AG04450 (cell line): ENCODE results near the gene CCR1. TPM values are rescaled to one million over a fixed set of nuclear protein-coding genes. Genes with fewer than 3 reads are reported as not detected.
A peak's percentile ranks its signal among the peaks of the same experiment; 100 is the strongest.
"Not testable (repeated sequence)": the region's sequence is repeated elsewhere in the genome, so short reads cannot be mapped to it uniquely, and the experiment has no call there.

Source experiments
- CTCF ChIA-PET: fragments of 300-600, 350-600 bp; formaldehyde crosslinking; extraction: SDS; loops from one replicate; lab custom pipeline; 2022; ENCODE audit warnings: antibody characterized with exemption, inconsistent platforms; lab: Charles Lee
- POLR2A ChIA-PET: fragments of 350-600 bp; formaldehyde crosslinking; extraction: SDS; loops from one replicate; lab custom pipeline; 2021; ENCODE audit warnings: antibody characterized with exemption, inconsistent platforms; lab: Yijun Ruan, JAX
- DNase-seq: peaks from one replicate; pipeline ENCODE4 v3.0.0-alpha.2; 2011; ENCODE audit warnings: low read depth, low spot score
- H3K27ac ChIP-seq: one replicate; pipeline ENCODE4 v1.5.1; 2012; ENCODE audit warnings: low read depth, low read length, control low read depth
- H3K27me3 ChIP-seq: one replicate; pipeline ENCODE4 v1.6.0; 2012; ENCODE audit warnings: low read length; ENCODE audit not compliant: control insufficient read depth, insufficient read depth
- H3K4me3 ChIP-seq: 2 replicates; pipeline ENCODE4 v1.5.1; 2011; ENCODE audit warnings: mild to moderate bottlenecking, low read depth, low read length, control low read depth
- H3K9me3 ChIP-seq: 2 replicates; pipeline ENCODE4 v1.5.1; 2012; ENCODE audit warnings: low read length; ENCODE audit not compliant: control insufficient read depth, insufficient read depth
- CTCF ChIP-seq: IDR thresholded peaks from 2 replicates; pipeline ENCODE4 v1.5.1; 2011; ENCODE audit warnings: low read depth, low read length, control low read depth, inconsistent platforms
- polyA plus RNA-seq: library from polyadenylated mRNA; depleted of rRNA; stranded (reverse); fragments of >200 nt; gene quantifications from 2 replicates; pipeline ENCODE4 v1.2.3, GENCODE V29; 2011

Gene CCR1
- polyA plus RNA-seq, 1 experiment = 0.02 TPM

- ChIA-PET CTCF (no interaction called here), POLR2A (no interaction called here)
- H3K27me3 ChIP-seq = no peaks in the 10 kb centered on the region
- TF ChIP-seq CTCF = no peak
- no peak overlapping the region for H3K4me3 ChIP-seq
- H3K9me3 ChIP-seq = no peaks in the 10 kb centered on the region
- no peak overlapping the region for H3K27ac ChIP-seq
- DNase-seq = no peak
Observed at GRCh38 chr3:46184469-46184868, 23.6 kb downstream of the CCR1 start.

GRCh38 chr3:46183330-46183729, 24.8 kb downstream of the CCR1 start:
- no peak for DNase-seq
- H3K4me3 ChIP-seq = no peak overlapping the region
- no peaks in the 10 kb centered on the region for H3K27me3 ChIP-seq
- H3K9me3 ChIP-seq = no peaks in the 10 kb centered on the region
- no peak for TF ChIP-seq CTCF
- POLR2A ChIA-PET = no interaction called here
- CTCF ChIA-PET = no interaction called here
- no peak overlapping the region for H3K27ac ChIP-seq

GRCh38 chr3:46168583-46169345, 39.3 kb downstream of the CCR1 start:
- H3K27ac ChIP-seq = no peak overlapping the region
- ChIA-PET CTCF (no interaction called here), POLR2A (no interaction called here)
- no peaks in the 10 kb centered on the region for H3K9me3 ChIP-seq
- H3K27me3 ChIP-seq = peaks cover 5% of the 10 kb centered on the region
- DNase-seq = peak; percentile 2
- H3K4me3 ChIP-seq = no peak overlapping the region
- no peak for TF ChIP-seq CTCF

- Histone ChIP-seq H3K4me3 (no peak overlapping the region), H3K27me3 (peaks cover 10% of the 10 kb centered on the region), H3K9me3 (no peaks in the 10 kb centered on the region), H3K27ac (no peak overlapping the region)
- CTCF ChIA-PET = no interaction called here
- TF ChIP-seq CTCF = no peak
- POLR2A ChIA-PET = no interaction called here
- no peak for DNase-seq
Observed at GRCh38 chr3:46163556-46164041, 44.5 kb downstream of the CCR1 start.

GRCh38 chr3:46162975-46163555, 45.0 kb downstream of the CCR1 start:
- ChIA-PET POLR2A (no interaction called here), CTCF (no interaction called here)
- Histone ChIP-seq H3K4me3 (no peak overlapping the region), H3K27ac (no peak overlapping the region), H3K27me3 (peaks cover 10% of the 10 kb centered on the region), H3K9me3 (no peaks in the 10 kb centered on the region)
- TF ChIP-seq CTCF = no peak
- DNase-seq = no peak

GRCh38 chr3:46157685-46158084, 50.4 kb downstream of the CCR1 start:
- CTCF ChIA-PET, POLR2A ChIA-PET, DNase-seq, H3K4me3 ChIP-seq, H3K9me3 ChIP-seq, H3K27ac ChIP-seq, H3K27me3 ChIP-seq: not testable (repeated sequence)
